GM12891 (cell line): Measurements from ENCODE around the gene NFATC2IP.

ENCODE experiments used
- POLR2A ChIP-seq: IDR thresholded peaks from 2 replicates; pipeline ENCODE4 v1.6.1; 2011; ENCODE audit warnings: low read depth, low read length, control low read depth
- POLR2AphosphoS5 ChIP-seq: IDR thresholded peaks from 2 replicates; pipeline ENCODE4 v1.6.1; 2011; ENCODE audit warnings: low read depth, low read length, control low read depth

DNA sequence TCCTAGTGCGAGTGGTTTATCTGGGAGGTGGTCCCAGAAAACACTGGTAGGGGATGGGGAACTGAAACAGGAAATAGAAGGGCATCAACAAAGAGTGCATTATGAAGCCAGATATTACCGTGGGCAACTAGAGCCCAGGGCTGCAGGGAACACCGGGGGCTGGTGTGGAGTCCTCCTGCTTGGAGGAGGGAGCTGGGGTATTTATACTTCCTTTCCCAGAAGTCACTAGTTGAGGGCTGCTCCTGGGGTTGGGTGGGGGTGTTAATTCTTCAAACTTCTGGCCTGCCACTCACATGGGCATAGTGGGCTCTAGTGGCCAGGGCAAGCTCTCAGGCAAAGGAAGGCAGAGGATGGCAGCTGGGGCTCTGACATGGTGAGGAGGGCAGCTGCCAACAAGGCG lies 48.8 kb downstream of the NFATC2IP start:
- TF ChIP-seq POLR2AphosphoS5, result no peak
- no peak for TF ChIP-seq POLR2A
